Loucy (cell line): ENCODE data around the gene AKTIP.

Source experiments
- H2AFZ ChIP-seq: fragments of 200-600 bp; sonication (generic); 2 replicates; pipeline ENCODE4 v1.6.0; 2016; ENCODE audit warnings: antibody characterized with exemption, mild to moderate bottlenecking, low read length, moderate library complexity
- H3F3A ChIP-seq: fragments of 200-600 bp; 2 replicates; pipeline ENCODE4 v1.6.0; 2016; ENCODE audit warnings: antibody characterized with exemption, low read depth, mild to moderate bottlenecking
- H3K27me3 ChIP-seq: fragments of 200-600 bp; sonication (generic); 2 replicates; pipeline ENCODE4 v1.6.1; 2014; ENCODE audit warnings: low read length, mild to moderate bottlenecking; ENCODE audit not compliant: insufficient read depth, poor library complexity, severe bottlenecking
- H3K36me3 ChIP-seq: fragments of 200-600 bp; sonication (generic); 2 replicates; pipeline ENCODE4 v1.6.1; 2016; ENCODE audit warnings: low read length; ENCODE audit not compliant: insufficient read depth
- H3K4me1 ChIP-seq: fragments of 200-600 bp; sonication (generic); 2 replicates; pipeline ENCODE4 v1.5.1; 2014; ENCODE audit warnings: low read length, mild to moderate bottlenecking; ENCODE audit not compliant: insufficient read depth, poor library complexity, severe bottlenecking
- H3K4me2 ChIP-seq: fragments of 200-600 bp; sonication (generic); 2 replicates; pipeline ENCODE4 v1.6.0; 2014; ENCODE audit warnings: antibody characterized with exemption, low read length, low read depth, mild to moderate bottlenecking; ENCODE audit not compliant: poor library complexity, severe bottlenecking
- H3K4me3 ChIP-seq: fragments of 200-600 bp; sonication (generic); 2 replicates; pipeline ENCODE4 v1.5.1; 2014; ENCODE audit warnings: low read length, mild to moderate bottlenecking, mixed read lengths; ENCODE audit not compliant: poor library complexity, severe bottlenecking
- H3K79me2 ChIP-seq: fragments of 200-600 bp; sonication (generic); 2 replicates; pipeline ENCODE4 v1.6.1; 2014; ENCODE audit warnings: low read length; ENCODE audit not compliant: insufficient read depth
- H3K9ac ChIP-seq: fragments of 200-600 bp; sonication (generic); 2 replicates; pipeline ENCODE4 v1.6.0; 2014; ENCODE audit warnings: mild to moderate bottlenecking, low read depth, low read length, moderate library complexity; ENCODE audit not compliant: poor library complexity, severe bottlenecking
- H3K9me2 ChIP-seq: fragments of 200-600 bp; sonication (generic); replicated peaks from 2 replicates; pipeline ENCODE4 v1.6.1; 2016; ENCODE audit warnings: low read depth, low read length, mixed read lengths
- H3K9me3 ChIP-seq: fragments of 200-600 bp; sonication (generic); 2 replicates; pipeline ENCODE4 v1.6.1; 2014; ENCODE audit warnings: mild to moderate bottlenecking, antibody characterized with exemption, low read length, low read depth; ENCODE audit not compliant: insufficient read depth
- H4K20me1 ChIP-seq: fragments of 200-600 bp; sonication (generic); 2 replicates; pipeline ENCODE4 v1.6.0; 2014; ENCODE audit warnings: antibody characterized with exemption, low read length, mild to moderate bottlenecking; ENCODE audit not compliant: insufficient read depth, poor library complexity, severe bottlenecking
- EZH2phosphoT487 ChIP-seq: fragments of 200-600 bp; IDR thresholded peaks from 2 replicates; pipeline ENCODE4 v1.6.1; 2018; ENCODE audit warnings: antibody characterized with exemption, mild to moderate bottlenecking, moderate library complexity, borderline replicate concordance
- TF ChIP-seq, protein P1 (sequence below): fragments of 200-600 bp; sonication (generic); conservative IDR thresholded peaks from 2 replicates; pipeline ENCODE4 v1.5.1; 2014; ENCODE audit warnings: mild to moderate bottlenecking, antibody characterized with exemption, low read length

Gene AKTIP

DNA sequence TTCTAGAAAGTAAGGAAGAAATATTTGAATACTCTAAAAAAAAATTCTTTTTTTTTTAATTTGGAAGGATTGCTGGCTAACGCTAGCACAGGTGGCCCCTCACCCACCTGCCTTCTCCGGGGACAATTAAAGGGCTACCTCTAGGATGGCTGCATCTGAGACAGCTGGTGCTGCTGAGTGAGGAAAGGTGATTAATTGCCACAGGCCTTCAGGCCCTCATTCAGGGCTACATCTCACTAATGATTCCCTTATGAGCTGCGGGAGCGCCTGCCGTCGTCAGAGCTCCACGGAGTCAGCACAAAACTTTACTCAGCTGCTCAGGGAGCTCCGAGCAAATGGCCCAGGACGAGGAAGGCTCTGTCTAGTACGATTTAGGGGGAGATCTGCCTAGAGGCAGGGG is 27.0 kb upstream of the AKTIP start:
- H3K27me3 ChIP-seq, result no peaks in the 10 kb centered on the region

DNA sequence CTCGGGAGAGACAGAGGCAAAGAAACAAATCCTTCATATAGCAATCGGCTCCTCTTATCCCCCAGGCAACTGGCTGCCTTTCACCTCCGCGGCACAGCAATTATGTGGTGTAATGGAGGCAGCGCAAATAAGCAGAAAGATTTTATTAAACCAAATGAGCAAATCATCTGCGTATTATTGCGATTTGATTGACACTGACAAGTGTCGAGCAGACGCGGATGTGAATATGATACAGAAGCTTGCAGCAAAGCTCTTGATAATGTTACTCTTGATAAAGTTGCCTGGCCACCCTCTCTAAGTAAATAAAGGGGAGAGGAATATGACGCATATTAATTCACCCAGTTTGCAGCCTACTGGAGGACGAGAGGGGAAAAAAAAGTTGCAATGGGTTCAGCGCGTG is 26.5 kb upstream of the AKTIP start:
- Histone ChIP-seq H3K9ac (no peak overlapping the region), H3K27me3 (no peaks in the 10 kb centered on the region), H3K9me3 (no peaks in the 10 kb centered on the region), H3K4me3 (no peak overlapping the region), H4K20me1 (no peaks in the 10 kb centered on the region), H3K9me2 (no peaks in the 10 kb centered on the region), H2AFZ (no peak overlapping the region), H3K4me2 (no peak overlapping the region), H3K36me3 (no peaks in the 10 kb centered on the region), H3K4me1 (no peaks in the 10 kb centered on the region), H3K79me2 (no peaks in the 10 kb centered on the region), H3F3A (no peaks in the 10 kb centered on the region)
- TF ChIP-seq EZH2phosphoT487, result no peak
- TF ChIP-seq, protein P1, sequence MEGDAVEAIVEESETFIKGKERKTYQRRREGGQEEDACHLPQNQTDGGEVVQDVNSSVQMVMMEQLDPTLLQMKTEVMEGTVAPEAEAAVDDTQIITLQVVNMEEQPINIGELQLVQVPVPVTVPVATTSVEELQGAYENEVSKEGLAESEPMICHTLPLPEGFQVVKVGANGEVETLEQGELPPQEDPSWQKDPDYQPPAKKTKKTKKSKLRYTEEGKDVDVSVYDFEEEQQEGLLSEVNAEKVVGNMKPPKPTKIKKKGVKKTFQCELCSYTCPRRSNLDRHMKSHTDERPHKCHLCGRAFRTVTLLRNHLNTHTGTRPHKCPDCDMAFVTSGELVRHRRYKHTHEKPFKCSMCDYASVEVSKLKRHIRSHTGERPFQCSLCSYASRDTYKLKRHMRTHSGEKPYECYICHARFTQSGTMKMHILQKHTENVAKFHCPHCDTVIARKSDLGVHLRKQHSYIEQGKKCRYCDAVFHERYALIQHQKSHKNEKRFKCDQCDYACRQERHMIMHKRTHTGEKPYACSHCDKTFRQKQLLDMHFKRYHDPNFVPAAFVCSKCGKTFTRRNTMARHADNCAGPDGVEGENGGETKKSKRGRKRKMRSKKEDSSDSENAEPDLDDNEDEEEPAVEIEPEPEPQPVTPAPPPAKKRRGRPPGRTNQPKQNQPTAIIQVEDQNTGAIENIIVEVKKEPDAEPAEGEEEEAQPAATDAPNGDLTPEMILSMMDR, result no peak

More for the DNA sequence above, 27.0 kb upstream of the AKTIP start:
- Histone ChIP-seq H3K4me1 (no peaks in the 10 kb centered on the region), H3K4me3 (no peak overlapping the region), H3K9ac (no peak overlapping the region), H3K9me3 (no peaks in the 10 kb centered on the region), H3F3A (no peaks in the 10 kb centered on the region), H3K36me3 (no peaks in the 10 kb centered on the region), H2AFZ (no peak overlapping the region), H3K9me2 (no peaks in the 10 kb centered on the region), H3K4me2 (no peak overlapping the region), H3K79me2 (no peaks in the 10 kb centered on the region), H4K20me1 (no peaks in the 10 kb centered on the region)
- TF ChIP-seq, protein P1, result no peak
- TF ChIP-seq EZH2phosphoT487, result no peak

DNA sequence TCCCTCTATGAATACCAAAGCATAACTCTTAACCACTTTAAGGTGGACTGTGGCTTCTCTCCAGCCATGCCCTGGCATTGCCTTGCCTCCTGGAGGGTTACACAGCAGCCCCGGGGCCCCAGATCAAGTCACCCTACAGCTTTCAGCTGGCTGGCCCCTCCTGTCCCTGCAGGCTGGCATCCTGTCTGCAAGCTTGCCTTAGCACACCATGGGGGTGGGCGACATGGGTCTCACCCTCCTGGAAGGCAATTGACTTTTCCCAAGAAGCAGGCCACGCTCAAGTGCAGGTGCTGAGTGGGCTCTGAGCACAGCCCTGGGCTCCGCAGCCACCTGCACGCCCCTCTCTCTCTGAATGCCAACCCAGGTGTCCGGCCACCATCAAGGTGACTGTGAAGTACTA is 25.8 kb upstream of the AKTIP start:
- Histone ChIP-seq H3K9me2 (no peaks in the 10 kb centered on the region), H3K4me1 (no peaks in the 10 kb centered on the region)
- TF ChIP-seq EZH2phosphoT487, result no peak
- TF ChIP-seq, protein P1, result no peak

More for the DNA sequence above, 25.8 kb upstream of the AKTIP start:
- Histone ChIP-seq H3K79me2 (no peaks in the 10 kb centered on the region), H3K9me3 (no peaks in the 10 kb centered on the region), H3K4me2 (no peak overlapping the region), H3K36me3 (no peaks in the 10 kb centered on the region), H3F3A (no peaks in the 10 kb centered on the region), H2AFZ (no peak overlapping the region), H4K20me1 (no peaks in the 10 kb centered on the region), H3K4me3 (no peak overlapping the region), H3K9ac (no peak overlapping the region), H3K27me3 (peaks cover 7% of the 10 kb centered on the region)
